HepG2 (cell line): ENCODE data around the gene ANO6. TPM values are rescaled to one million over a fixed set of nuclear protein-coding genes. Genes with fewer than 3 reads are reported as not detected.

Experiments used
- ATAC-seq: fragments of 200-7000 bp; cut with Tn5 transposase; 3 replicates; pipeline ENCODE4 v1.9.1; 2020; ENCODE audit warnings: mild to moderate bottlenecking, moderate library complexity
- BruUV-seq: library from RNA; stranded (reverse); fragments of 400-500 nt; replicated peaks from 2 replicates; lab custom pipeline; 2021; lab: Mats Ljungman, UMichigan
- CTCF ChIA-PET: fragments of 300-600 bp; formaldehyde crosslinking; extraction: SDS; loops from one replicate; lab custom pipeline; 2021; ENCODE audit warnings: low total read pairs, inconsistent platforms, low intra/inter-chr PET ratio; lab: Yijun Ruan, JAX
- POLR2A ChIA-PET: fragments of 350-600 bp; sonication (Branson Sonifier 250); formaldehyde crosslinking; loops from one replicate; lab custom pipeline; 2020; ENCODE audit warnings: antibody characterized with exemption, inconsistent platforms; lab: Yijun Ruan, JAX
- DNase-seq: peaks from one replicate; pipeline ENCODE4 v3.0.0-alpha.2; 2015; ENCODE audit warnings: low spot score
- FAIRE-seq: peaks from 3 replicates; lab custom pipeline; 2011; peaks lifted over from hg19 to GRCh38; lab: Jason Lieb, UNC
- H2AFZ ChIP-seq: one replicate; pipeline ENCODE4 v1.6.1; 2011; ENCODE audit warnings: low read length, inconsistent platforms
- H3K27ac ChIP-seq: fragments of 300-600 bp; 3 replicates; pipeline ENCODE4 v1.8.0; 2011; ENCODE audit warnings: mixed run types, mild to moderate bottlenecking, mixed read lengths, low read length, inconsistent platforms; ENCODE audit not compliant: insufficient read depth; ENCODE audit errors: extremely low read length
- H3K27me3 ChIP-seq, 2 experiments: fragments of 200-600 bp in 1 of 2; 2 replicates in 1 of 2; 3 replicates in 1 of 2; pipeline versions ENCODE4 v1.6.0 to v1.8.0; 2011; ENCODE audit warnings: low read length in 2 of 2, mild to moderate bottlenecking in 2 of 2, moderate library complexity in 2 of 2, inconsistent platforms in 1 of 2; ENCODE audit not compliant: insufficient read depth in 2 of 2, control insufficient read depth in 1 of 2
- H3K36me3 ChIP-seq, 2 experiments: fragments of 200-600 bp in 1 of 2; replicated peaks in 1 of 2; 2 replicates in 1 of 2; 3 replicates in 1 of 2; pipeline versions ENCODE4 v1.5.1 to v1.8.0; 2011; ENCODE audit warnings: low read length in 2 of 2, inconsistent platforms in 1 of 2; ENCODE audit not compliant: insufficient read depth in 2 of 2, control insufficient read depth in 1 of 2
- H3K4me1 ChIP-seq: 2 replicates; pipeline ENCODE4 v1.5.1; 2012; ENCODE audit warnings: low read length, inconsistent platforms; ENCODE audit not compliant: insufficient read depth
- H3K4me2 ChIP-seq: 2 replicates; pipeline ENCODE4 v1.6.0; 2011; ENCODE audit warnings: low read depth, low read length, inconsistent platforms
- H3K4me3 ChIP-seq, 3 experiments: fragments of 200-600 bp in 1 of 3; sonication (generic), shearing (Covaris generic) in 1 of 3; replicated peaks in 1 of 3; 2 replicates each; pipeline ENCODE4 v1.5.1; 2011 to 2016; ENCODE audit warnings: low read length in 3 of 3, inconsistent platforms in 2 of 3, low read depth in 2 of 3, mild to moderate bottlenecking in 2 of 3, control low read depth in 1 of 3, mixed read lengths in 1 of 3; ENCODE audit not compliant: insufficient read depth in 1 of 3
- H3K79me2 ChIP-seq: one replicate; pipeline ENCODE4 v1.6.1; 2011; ENCODE audit warnings: low read length, inconsistent platforms; ENCODE audit not compliant: insufficient read depth
- H3K9ac ChIP-seq: 2 replicates; pipeline ENCODE4 v1.6.0; 2011; ENCODE audit warnings: mild to moderate bottlenecking, low read depth, low read length, inconsistent platforms; ENCODE audit not compliant: insufficient read depth
- H3K9me3 ChIP-seq: 2 replicates; pipeline ENCODE4 v1.5.1; 2012; ENCODE audit warnings: mild to moderate bottlenecking, low read length
- H4K20me1 ChIP-seq: 2 replicates; pipeline ENCODE4 v1.6.0; 2011; ENCODE audit warnings: inconsistent platforms, mild to moderate bottlenecking, low read length, moderate library complexity; ENCODE audit not compliant: insufficient read depth
- EP300 ChIP-seq, 3 experiments: sonication (generic) in 1 of 3; formaldehyde crosslinking in 1 of 3; IDR thresholded peaks; 2 replicates each; pipeline versions ENCODE4 v1.5.1 to v1.6.1; 2011 to 2020; ENCODE audit warnings: low read depth in 2 of 3, low read length in 2 of 3, borderline replicate concordance in 1 of 3, improper control_type of control experiment in 1 of 3, mild to moderate bottlenecking in 1 of 3, missing genetic modification reagents in 1 of 3, moderate library complexity in 1 of 3
- ETV6 ChIP-seq: sonication (generic); formaldehyde crosslinking; conservative IDR thresholded peaks from 2 replicates; pipeline ENCODE4 v1.4.0; 2020; ENCODE audit warnings: missing genetic modification reagents
- GFI1 ChIP-seq: sonication (generic); formaldehyde crosslinking; IDR thresholded peaks from 2 replicates; pipeline ENCODE4 v1.5.0; 2020; ENCODE audit warnings: missing genetic modification reagents, mild to moderate bottlenecking, borderline replicate concordance
- RAD21 ChIP-seq: fragments of 450-650 bp; formaldehyde crosslinking; IDR thresholded peaks from 2 replicates; pipeline ENCODE4 v1.5.0; 2020; ENCODE audit warnings: mild to moderate bottlenecking
- SP5 ChIP-seq: IDR thresholded peaks from 2 replicates; pipeline ENCODE4 v1.6.1; 2016; ENCODE audit warnings: low read depth, borderline replicate concordance
- SRSF1 ChIP-seq: fragments of 200-400 bp; formaldehyde crosslinking; optimal IDR thresholded peaks from 2 replicates; pipeline ENCODE3; 2017; ENCODE audit warnings: mild to moderate bottlenecking, low read depth, low read length, moderate library complexity
- TBX2 ChIP-seq: sonication (generic); formaldehyde crosslinking; IDR thresholded peaks from 2 replicates; pipeline ENCODE4 v1.5.0; 2020; ENCODE audit warnings: missing genetic modification reagents, mild to moderate bottlenecking, borderline replicate concordance
- ZBTB7B ChIP-seq: sonication (generic); formaldehyde crosslinking; IDR thresholded peaks from 2 replicates; pipeline ENCODE4 v1.4.0; 2020; ENCODE audit warnings: missing genetic modification reagents
- ZKSCAN1 ChIP-seq: fragments of 150-350 bp; IDR thresholded peaks from 2 replicates; pipeline ENCODE4 v1.6.1; 2014; ENCODE audit warnings: low read length
- ZNF558 ChIP-seq: sonication (generic); formaldehyde crosslinking; IDR thresholded peaks from 2 replicates; pipeline ENCODE4 v1.9.0; 2022; ENCODE audit warnings: mild to moderate bottlenecking, missing genetic modification reagents, borderline replicate concordance
- WGBS: methylation state at CpG from one replicate; pipeline ENCODE4 v1.1.6; 2017; ENCODE audit warnings: low lambda C conversion rate; 5-methylcytosine and 5-hydroxymethylcytosine counted together
- in situ Hi-C: cut with HindIII; loops from 2 replicates; pipeline ENCODE4 v1.10.0; 2017; ENCODE audit warnings: low pct_unique_long_range_greater_than_20kb; ENCODE audit not compliant: extremely low pct_ligation_motif_present
- intact Hi-C: fragments of 100-400 bp; cut with micrococcal nuclease; formaldehyde crosslinking; loops from one replicate; pipeline ENCODE4 v1.10.0; 2022; ENCODE audit not compliant: unreplicated experiment
- polyA plus RNA-seq, 8 experiments: library from polyadenylated mRNA; depleted of rRNA in 3 of 8; stranded (reverse) in 7 of 8; unstranded in 1 of 8; fragments of >200 nt; fragmentation: Illumina TruSeq in 4 of 8; extraction: Trizol in 4 of 8; gene quantifications; 2 replicates each; pipeline versions ENCODE4 v1.2.1 to v1.2.3, GENCODE V29; 2011 to 2016; ENCODE audit warnings: low read depth in 4 of 8, missing spikeins in 1 of 8, mixed read lengths in 1 of 8; ENCODE audit not compliant: insufficient read depth in 1 of 8
- total RNA-seq, 5 experiments: library from RNA; depleted of rRNA; stranded (reverse); fragments of >200 nt; fragmentation: Illumina TruSeq; extraction: Trizol; gene quantifications; 2 replicates each; pipeline ENCODE4 v1.2.3, GENCODE V29; 2016; ENCODE audit warnings: low read depth in 1 of 5
- TF ChIP-seq, protein P1 (sequence below): IDR thresholded peaks from 2 replicates; pipeline ENCODE4 v1.6.1; 2012; ENCODE audit warnings: low read length, improper control_type of control experiment
- TF ChIP-seq, protein P2 (sequence below): sonication (generic); formaldehyde crosslinking; IDR thresholded peaks from 2 replicates; pipeline ENCODE4 v1.4.0; 2020; ENCODE audit warnings: missing genetic modification reagents, borderline replicate concordance

The ANO6 gene
- total and polyA plus RNA-seq, 2 of the 13 experiments (the other 11 are each of a cell fraction or from before 2014, with no cell fraction given): 37.8 to 57.1 TPM

DNA sequence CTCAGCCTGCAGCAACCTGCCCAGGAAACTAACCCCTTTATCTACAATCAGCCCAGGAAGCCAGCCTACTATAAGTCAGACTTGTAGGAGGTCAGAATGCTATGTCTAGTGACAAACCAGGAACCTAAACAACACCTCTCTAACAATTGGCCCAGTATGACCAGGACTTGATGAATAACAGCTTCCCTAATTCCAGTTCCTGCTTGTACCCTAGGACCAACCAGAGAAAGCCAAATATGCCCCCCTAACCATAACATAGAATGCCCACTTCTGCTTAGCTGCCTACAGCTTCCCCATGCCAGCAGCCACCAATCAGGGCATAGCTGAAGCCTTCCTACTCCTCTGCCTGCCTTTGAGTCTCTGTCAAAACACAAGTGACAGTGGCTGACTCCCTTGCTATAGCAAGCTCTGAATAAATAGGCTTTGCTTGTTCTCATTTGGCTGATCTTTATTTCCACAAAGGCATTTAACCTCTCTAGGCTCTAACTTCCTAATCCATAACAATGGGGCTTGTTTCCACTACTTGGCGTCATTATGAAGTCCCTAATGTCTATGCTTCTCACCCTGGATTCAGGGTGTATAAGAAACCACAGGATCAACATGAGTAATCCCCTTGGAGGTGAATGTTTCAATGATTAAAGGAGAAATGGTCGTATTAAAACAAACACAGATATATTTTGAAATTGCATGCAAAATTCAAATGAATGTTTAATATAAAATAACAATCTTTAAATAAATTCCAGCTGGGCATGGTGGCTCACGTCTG, 220.2 kb downstream of the ANO6 start:
- in situ Hi-C loops: no loop called here

More for the DNA sequence above, 220.2 kb downstream of the ANO6 start:
- no peak overlapping the region for H3K27ac ChIP-seq
- TF ChIP-seq ZKSCAN1 (no peak), ZNF558 (CRISPR knock-in tag) (no peak), ETV6 (no peak), RAD21 (CRISPR knock-in tag) (no peak), SP5 (CRISPR knock-in tag) (no peak), EP300 (IDR thresholded peaks at IDR 0.05; ENCODE audit: low read depth in 2 of 2, low read length in 2 of 2) (no peak), EP300 (CRISPR knock-in tag; IDR thresholded peaks at IDR 0.05; ENCODE audit: borderline replicate concordance) (no peak), SRSF1 (no peak), ZBTB7B (CRISPR knock-in tag) (no peak), GFI1 (no peak), TBX2 (no peak)
- TF ChIP-seq, protein P1, sequence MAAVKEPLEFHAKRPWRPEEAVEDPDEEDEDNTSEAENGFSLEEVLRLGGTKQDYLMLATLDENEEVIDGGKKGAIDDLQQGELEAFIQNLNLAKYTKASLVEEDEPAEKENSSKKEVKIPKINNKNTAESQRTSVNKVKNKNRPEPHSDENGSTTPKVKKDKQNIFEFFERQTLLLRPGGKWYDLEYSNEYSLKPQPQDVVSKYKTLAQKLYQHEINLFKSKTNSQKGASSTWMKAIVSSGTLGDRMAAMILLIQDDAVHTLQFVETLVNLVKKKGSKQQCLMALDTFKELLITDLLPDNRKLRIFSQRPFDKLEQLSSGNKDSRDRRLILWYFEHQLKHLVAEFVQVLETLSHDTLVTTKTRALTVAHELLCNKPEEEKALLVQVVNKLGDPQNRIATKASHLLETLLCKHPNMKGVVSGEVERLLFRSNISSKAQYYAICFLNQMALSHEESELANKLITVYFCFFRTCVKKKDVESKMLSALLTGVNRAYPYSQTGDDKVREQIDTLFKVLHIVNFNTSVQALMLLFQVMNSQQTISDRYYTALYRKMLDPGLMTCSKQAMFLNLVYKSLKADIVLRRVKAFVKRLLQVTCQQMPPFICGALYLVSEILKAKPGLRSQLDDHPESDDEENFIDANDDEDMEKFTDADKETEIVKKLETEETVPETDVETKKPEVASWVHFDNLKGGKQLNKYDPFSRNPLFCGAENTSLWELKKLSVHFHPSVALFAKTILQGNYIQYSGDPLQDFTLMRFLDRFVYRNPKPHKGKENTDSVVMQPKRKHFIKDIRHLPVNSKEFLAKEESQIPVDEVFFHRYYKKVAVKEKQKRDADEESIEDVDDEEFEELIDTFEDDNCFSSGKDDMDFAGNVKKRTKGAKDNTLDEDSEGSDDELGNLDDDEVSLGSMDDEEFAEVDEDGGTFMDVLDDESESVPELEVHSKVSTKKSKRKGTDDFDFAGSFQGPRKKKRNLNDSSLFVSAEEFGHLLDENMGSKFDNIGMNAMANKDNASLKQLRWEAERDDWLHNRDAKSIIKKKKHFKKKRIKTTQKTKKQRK: no peak
- TF ChIP-seq, protein P2, sequence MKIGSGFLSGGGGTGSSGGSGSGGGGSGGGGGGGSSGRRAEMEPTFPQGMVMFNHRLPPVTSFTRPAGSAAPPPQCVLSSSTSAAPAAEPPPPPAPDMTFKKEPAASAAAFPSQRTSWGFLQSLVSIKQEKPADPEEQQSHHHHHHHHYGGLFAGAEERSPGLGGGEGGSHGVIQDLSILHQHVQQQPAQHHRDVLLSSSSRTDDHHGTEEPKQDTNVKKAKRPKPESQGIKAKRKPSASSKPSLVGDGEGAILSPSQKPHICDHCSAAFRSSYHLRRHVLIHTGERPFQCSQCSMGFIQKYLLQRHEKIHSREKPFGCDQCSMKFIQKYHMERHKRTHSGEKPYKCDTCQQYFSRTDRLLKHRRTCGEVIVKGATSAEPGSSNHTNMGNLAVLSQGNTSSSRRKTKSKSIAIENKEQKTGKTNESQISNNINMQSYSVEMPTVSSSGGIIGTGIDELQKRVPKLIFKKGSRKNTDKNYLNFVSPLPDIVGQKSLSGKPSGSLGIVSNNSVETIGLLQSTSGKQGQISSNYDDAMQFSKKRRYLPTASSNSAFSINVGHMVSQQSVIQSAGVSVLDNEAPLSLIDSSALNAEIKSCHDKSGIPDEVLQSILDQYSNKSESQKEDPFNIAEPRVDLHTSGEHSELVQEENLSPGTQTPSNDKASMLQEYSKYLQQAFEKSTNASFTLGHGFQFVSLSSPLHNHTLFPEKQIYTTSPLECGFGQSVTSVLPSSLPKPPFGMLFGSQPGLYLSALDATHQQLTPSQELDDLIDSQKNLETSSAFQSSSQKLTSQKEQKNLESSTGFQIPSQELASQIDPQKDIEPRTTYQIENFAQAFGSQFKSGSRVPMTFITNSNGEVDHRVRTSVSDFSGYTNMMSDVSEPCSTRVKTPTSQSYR (CRISPR knock-in tag): no peak
- TF ChIP-seq, all 625 proteins: peak for 0
- Histone ChIP-seq H3K9ac (no peak overlapping the region), H3K4me1 (peaks cover 7% of the 10 kb centered on the region), H3K4me2 (no peak overlapping the region), H3K4me3 (no peak overlapping the region), H3K27me3 (no peaks in the 10 kb centered on the region), H3K9me3 (no peaks in the 10 kb centered on the region), H3K79me2 (no peaks in the 10 kb centered on the region), H2AFZ (no peak overlapping the region), H4K20me1 (no peaks in the 10 kb centered on the region), H3K36me3 (peaks cover 0 to 2% of the 10 kb centered on the region in 2 experiments; a peak in 1 of 5 replicates)
- POLR2A ChIA-PET: no interaction called here
- 87% methylated on average over 3 of the region's 3 CpGs for WGBS
- CTCF ChIA-PET: no interaction called here
- DNase-seq (no peak), ATAC-seq (no peak), FAIRE-seq (no peak)
- intact Hi-C loops: no loop called here
- BruUV-seq: no TSS peak
